COLO829 (cell line): ENCODE results near the gene GSG1L.
"Not testable (repeated sequence)": the region's sequence is repeated elsewhere in the genome, so short reads cannot be mapped to it uniquely, and the experiment has no call there.

Experiments
- DNase-seq: peaks from one replicate; pipeline ENCODE4 v3.0.0; 2012; ENCODE audit warnings: low spot score

The GSG1L gene

GRCh38 chr16:27899736-27900135 is 163.8 kb downstream of the GSG1L start:
- no peak for DNase-seq

- no peak for DNase-seq
Observed at GRCh38 chr16:27894386-27894785, 169.1 kb downstream of the GSG1L start.

- DNase-seq, result no peak
Observed at GRCh38 chr16:27892879-27893278, 170.6 kb downstream of the GSG1L start.

GRCh38 chr16:27890866-27891265 is 172.6 kb downstream of the GSG1L start:
- no peak for DNase-seq

DNA sequence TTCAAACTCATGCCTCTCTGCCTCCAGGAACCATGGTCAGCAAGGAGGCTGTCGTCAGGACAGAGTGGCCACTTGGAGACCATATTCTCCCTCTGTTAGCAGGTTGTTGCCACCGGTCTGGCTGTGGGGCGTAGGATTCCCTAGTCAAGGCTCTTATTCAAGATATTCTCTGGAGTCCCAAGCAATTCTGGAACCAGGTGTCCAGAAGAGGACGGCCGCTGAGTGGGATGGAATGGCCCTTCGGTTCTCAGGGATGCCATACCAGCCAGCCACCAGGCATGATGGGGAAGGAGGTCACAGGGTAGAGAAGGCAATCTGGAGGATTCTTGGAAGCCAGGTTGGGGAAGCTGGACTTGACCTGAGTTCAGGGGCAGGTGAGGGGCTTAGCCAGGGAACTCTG is 173.5 kb downstream of the GSG1L start:
- no peak for DNase-seq

- no peak for DNase-seq
Observed at GRCh38 chr16:27883576-27883975, 179.9 kb downstream of the GSG1L start.

DNA sequence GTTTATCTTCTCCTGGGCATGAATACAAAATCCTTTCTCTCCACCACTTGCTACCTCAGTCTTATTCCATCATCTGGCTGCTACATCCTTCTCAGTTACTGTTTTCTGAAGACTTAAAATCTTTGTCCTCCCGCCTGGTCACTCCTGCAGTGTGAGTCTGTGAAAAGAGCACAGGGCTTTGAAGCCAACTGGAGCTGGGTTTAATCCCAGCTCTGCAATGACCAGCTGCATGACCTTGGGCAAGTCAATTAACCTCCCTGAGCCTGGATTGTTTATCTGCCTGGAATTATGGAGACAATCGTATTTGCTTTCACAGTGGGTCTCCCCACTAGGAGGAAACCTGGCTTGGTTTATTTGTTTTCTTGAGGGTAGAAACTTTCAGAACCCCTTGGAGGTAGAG is 183.2 kb downstream of the GSG1L start:
- no peak for DNase-seq

GRCh38 chr16:27879601-27880247 is 183.8 kb downstream of the GSG1L start:
- no peak for DNase-seq

DNA sequence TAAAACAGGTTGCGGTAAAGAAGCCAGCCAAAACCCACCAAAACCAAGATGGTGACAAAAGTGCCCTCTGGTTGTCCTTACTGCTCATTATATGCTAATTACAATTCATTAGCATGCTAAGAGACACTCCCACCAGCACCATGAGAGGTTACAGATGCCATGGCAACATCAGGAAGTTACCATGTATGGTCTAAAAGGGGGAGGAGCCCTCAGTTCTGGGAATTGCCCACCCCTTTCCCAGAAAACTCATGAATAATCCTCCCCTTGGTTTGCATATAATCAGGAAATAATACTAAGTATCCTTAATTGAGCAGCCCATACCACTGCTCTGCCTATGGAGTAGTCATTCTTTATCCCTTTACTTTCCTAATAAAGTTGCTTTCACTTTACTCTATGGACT is 190.9 kb downstream of the GSG1L start:
- not testable (repeated sequence) for DNase-seq

DNA sequence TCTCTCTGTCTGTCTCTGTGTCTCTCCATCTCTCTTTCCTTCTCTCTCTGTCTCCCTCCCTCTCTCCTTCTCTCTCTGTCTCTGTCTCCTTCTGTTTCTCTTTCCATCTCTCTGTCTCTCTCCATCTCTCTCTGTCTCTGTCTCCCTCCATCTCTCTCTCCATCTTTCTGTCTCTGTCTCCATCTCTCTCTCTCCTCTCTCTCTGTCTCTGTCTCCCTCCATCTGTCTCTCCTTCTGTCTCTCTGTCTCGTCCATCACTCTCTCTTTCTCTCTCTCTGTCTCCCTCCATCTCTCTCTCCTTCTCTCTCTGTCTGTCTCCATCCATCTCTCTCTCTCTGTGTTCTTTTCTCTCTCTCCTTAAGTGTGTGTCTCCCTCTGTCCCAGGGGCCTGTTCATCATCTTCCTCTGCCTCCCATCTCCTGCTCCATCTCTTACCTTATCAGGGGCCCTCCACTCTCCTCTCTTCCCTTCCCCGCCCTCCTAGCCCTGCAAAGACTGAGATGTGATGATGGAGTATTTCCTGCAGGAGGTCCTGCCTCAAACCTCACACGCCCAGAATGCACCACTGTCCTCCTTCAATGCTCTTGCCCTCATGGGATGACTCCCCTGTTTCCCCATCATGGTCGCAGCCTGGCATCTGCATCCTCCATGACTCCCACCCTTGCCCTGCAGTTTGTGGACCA is 193.3 kb downstream of the GSG1L start:
- DNase-seq, result no peak

DNA sequence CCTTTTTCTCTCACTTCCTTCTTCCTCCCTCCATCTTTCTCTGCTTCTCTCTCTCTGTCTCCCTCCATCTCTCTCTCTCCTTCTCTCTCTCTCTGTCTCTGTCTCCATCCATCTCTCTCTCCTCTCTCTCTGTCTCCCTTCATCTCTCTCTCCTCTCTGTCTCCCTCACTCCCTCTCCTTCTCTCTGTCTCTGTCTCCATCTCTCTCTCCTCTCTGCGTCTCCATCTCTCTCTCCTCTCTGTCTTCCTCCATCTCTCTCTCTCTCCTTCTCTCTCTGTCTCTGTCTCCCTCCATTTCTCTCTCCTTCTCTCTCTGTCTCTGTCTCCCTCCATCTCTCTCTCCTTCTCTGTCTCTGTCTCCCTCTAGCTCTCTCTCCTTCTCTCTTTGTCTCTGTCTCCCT is 194.1 kb downstream of the GSG1L start:
- no peak for DNase-seq

DNA sequence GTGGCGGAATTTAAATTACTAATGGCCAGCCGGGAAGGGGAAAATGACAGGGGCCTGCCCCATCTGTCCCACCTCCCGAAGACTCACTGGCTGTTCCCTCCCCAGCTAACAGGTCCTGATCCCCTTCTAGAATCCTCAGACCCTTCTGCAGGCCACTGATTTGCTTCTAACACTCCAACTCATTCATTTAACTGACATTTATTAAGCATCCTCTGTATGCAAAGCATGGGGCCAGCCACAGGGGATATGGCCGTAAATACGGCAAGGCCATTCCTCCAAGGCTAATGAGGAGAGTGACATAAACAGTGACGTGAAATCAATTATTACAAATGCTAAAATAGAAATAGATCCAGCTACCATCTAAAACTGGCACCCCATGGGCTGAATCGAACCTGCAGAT is 195.3 kb downstream of the GSG1L start:
- no peak for DNase-seq

DNA sequence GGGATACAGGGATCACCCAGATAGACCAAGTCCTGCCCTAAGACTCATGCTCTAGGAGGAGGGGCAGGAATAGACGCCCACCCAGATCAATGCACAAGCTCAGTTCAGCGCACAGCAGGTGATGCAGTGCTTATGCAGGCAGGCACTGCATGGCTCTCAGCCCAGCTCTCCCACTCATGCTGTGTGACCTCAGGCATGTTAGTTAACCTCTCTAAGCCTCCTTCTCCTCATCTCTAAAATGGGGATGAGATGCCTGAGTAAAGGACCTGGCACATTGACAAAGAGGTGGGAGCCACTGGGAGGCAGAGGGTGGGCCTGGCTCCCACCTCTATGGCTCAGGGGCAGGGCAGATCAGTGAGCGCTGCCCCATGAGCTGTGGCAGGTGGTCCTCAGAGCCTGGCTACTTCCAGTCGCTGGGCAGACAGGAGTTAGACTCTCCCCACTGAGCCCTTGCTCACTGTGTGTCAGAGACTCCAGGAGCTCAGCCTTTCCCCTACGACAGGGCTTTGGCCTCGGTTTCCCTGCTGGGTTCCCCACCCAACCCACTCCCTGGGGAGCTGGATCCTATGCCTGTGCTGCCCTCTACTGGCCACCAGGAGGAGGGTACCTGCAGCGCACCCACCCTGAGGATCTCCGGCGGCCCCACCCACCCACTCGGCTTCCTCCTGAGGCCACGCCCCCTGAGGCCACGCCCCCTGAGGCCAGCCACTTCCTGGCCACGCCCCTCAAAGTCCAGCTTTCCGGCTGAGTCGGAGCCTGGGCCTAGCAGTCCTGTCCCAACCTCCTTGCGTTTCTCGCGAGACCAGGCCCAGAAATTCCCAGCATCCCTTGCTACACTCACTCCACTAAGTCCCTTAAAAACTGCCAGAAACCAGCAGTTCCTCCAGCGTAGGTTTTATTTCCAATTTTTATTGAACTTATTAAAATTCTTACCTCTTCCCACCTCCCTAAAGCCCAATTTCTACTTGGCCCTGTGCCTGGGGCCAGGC is 196.1 kb downstream of the GSG1L start:
- DNase-seq, result peak; percentile 97

DNA sequence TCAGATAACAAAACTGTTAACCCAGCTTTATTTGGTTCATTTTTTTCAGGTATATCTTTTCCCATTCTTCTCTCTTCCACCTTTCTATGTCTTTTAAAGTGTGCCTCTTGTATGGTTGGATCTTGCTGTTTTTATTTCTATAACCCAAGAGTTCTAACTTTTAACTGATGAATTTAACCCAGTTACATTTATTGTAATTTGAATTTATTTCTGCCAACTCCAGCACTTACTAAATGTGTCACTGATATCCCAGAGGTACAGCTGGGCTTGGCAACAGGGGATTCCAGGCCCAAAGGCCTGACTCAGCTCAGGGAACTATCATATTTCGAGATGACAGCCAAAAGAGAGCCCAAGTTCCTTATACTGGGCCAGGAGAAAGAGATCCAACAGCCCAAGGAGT is 200.1 kb downstream of the GSG1L start:
- no peak for DNase-seq

DNA sequence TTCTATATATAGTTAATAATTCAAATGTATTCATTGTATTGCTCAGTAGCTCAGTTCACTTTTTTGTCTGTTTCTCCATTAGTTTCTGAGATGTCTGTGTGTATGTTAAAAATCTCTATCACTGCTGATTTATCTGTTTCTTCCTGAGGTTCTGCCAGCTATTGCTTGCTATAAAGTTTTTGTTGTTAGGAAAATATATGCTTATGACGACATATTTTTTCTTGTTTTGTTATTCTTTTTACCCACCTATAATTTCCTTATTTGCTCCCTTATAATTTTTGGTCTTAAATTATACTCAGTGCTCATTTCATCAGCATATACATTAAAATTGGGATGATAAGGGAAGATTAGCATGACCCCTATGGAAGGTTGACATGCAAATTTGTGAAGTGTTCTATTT is 200.6 kb downstream of the GSG1L start:
- DNase-seq, result no peak

GRCh38 chr16:27860091-27860490 is 203.4 kb downstream of the GSG1L start:
- no peak for DNase-seq

GRCh38 chr16:27859020-27859419 is 204.5 kb downstream of the GSG1L start:
- no peak for DNase-seq

GRCh38 chr16:27853651-27854050 is 209.9 kb downstream of the GSG1L start:
- no peak for DNase-seq

GRCh38 chr16:27853101-27853500 is 210.4 kb downstream of the GSG1L start:
- DNase-seq, result no peak

- DNase-seq, result no peak
Observed at GRCh38 chr16:27852681-27853080, 210.8 kb downstream of the GSG1L start.

DNA sequence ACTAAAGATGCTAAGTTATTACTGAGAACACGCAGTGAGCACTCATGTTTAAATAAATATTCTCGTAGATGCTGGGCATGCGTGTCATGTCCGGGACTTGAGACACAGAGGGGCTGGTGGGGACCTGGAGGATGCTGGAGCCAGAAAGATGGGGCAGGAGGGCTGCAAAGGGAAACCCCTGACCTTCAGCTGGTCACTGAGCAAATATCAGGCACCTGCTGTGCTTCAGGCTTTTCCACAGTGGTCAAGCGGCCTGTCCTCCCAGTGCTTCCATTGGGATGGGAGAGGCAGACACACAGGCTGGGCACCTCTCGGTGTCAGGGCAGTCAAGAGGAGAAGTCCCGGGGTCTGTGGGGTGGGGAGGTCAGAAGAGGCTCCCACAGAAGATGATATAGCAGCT is 211.4 kb downstream of the GSG1L start:
- DNase-seq, result no peak

DNA sequence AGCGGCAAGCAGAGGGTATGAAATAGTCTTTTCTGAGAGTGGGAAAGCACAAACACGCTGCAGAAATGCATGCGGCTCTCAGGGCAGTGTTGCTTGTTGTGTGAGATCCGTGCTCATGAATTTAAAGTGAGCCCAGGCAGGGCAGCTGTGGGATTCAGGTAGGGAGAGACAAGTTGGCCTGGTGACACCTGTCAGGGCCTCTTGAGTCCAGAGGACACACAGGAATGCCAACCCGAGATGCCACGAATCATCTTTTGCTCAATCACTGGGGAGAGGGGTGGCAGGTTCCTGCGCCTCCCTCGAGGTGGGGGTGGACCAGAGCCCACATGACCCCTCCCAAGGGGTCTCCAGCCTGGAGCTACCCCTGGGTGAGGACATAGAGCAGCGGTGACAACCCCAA is 211.9 kb downstream of the GSG1L start:
- DNase-seq, result no peak

GRCh38 chr16:27849621-27850020 is 213.9 kb downstream of the GSG1L start:
- DNase-seq, result no peak
